Neural cell (in vitro differentiated cells): ENCODE results near the gene SSR3. TPM values are rescaled to one million over a fixed set of nuclear protein-coding genes. Genes with fewer than 3 reads are reported as not detected.
"Not testable (repeated sequence)": the region's sequence is repeated elsewhere in the genome, so short reads cannot be mapped to it uniquely, and the experiment has no call there.

Experiments
- H2AFZ ChIP-seq: fragments of 200-600, 300-800 bp; sonication (generic), shearing (Covaris generic); 2 replicates; pipeline ENCODE4 v1.6.0; 2014; ENCODE audit warnings: low read depth, mild to moderate bottlenecking, antibody characterized with exemption, low read length, moderate library complexity
- H3F3A ChIP-seq: fragments of 200-600 bp; shearing (Covaris generic); 2 replicates; pipeline ENCODE4 v1.6.1; 2016; ENCODE audit warnings: mild to moderate bottlenecking, moderate library complexity, mixed read lengths, antibody characterized with exemption, low read length; ENCODE audit not compliant: insufficient read depth, poor library complexity, severe bottlenecking
- H3K27ac ChIP-seq: fragments of 200-600, 300-800 bp; sonication (generic), shearing (Covaris generic); 2 replicates; pipeline ENCODE4 v1.5.1; 2014; ENCODE audit warnings: mild to moderate bottlenecking, low read length, moderate library complexity
- H3K27me3 ChIP-seq: fragments of 300-800, 200-600 bp; sonication (generic), shearing (Covaris generic); 2 replicates; pipeline ENCODE4 v1.6.0; 2014; ENCODE audit warnings: mild to moderate bottlenecking, low read depth, low read length, moderate library complexity; ENCODE audit not compliant: insufficient read depth
- H3K36me3 ChIP-seq: fragments of 300-800, 200-600 bp; sonication (generic), shearing (Covaris generic); 2 replicates; pipeline ENCODE4 v1.5.1; 2014; ENCODE audit warnings: mild to moderate bottlenecking, antibody characterized with exemption, low read length, moderate library complexity; ENCODE audit not compliant: insufficient read depth
- H3K4me2 ChIP-seq: fragments of 300-800, 200-600 bp; sonication (generic), shearing (Covaris generic); 2 replicates; pipeline ENCODE4 v1.6.0; 2014; ENCODE audit warnings: mild to moderate bottlenecking, low read length
- H3K4me3 ChIP-seq: fragments of 300-800, 200-600 bp; sonication (generic), shearing (Covaris generic); 2 replicates; pipeline ENCODE4 v1.5.1; 2014; ENCODE audit warnings: mild to moderate bottlenecking, low read length, moderate library complexity
- H3K79me2 ChIP-seq: fragments of 200-600 bp; shearing (Covaris generic); replicated peaks from 2 replicates; pipeline ENCODE4 v1.6.0; 2014; ENCODE audit warnings: mild to moderate bottlenecking, low read length, moderate library complexity; ENCODE audit not compliant: insufficient read depth
- H3K9ac ChIP-seq: fragments of 300-800, 200-600 bp; sonication (generic), shearing (Covaris generic); 2 replicates; pipeline ENCODE4 v1.6.1; 2016; ENCODE audit warnings: mild to moderate bottlenecking, low read length, mixed read lengths
- H3K9me2 ChIP-seq: fragments of 200-600 bp; shearing (Covaris generic); 2 replicates; pipeline ENCODE4 v1.6.1; 2016; ENCODE audit warnings: mild to moderate bottlenecking, low read length, mixed read lengths; ENCODE audit not compliant: insufficient read depth
- H3K9me3 ChIP-seq: fragments of 200-600, 300-800 bp; sonication (generic), shearing (Covaris generic); 2 replicates; pipeline ENCODE4 v1.6.1; 2016; ENCODE audit warnings: mild to moderate bottlenecking, mixed run types, low read length, moderate library complexity, mixed read lengths
- H4K20me1 ChIP-seq: fragments of 200-600 bp; shearing (Covaris generic); 2 replicates; pipeline ENCODE4 v1.6.1; 2016; ENCODE audit warnings: mild to moderate bottlenecking, mixed run types; ENCODE audit not compliant: insufficient read depth
- EP300 ChIP-seq: fragments of 450-650 bp; conservative IDR thresholded peaks from 2 replicates; pipeline ENCODE4 v1.6.1; 2014; ENCODE audit warnings: antibody characterized with exemption, mild to moderate bottlenecking, moderate library complexity; ENCODE audit not compliant: poor library complexity, severe bottlenecking
- EZH2 ChIP-seq: fragments of 200-600, 300-800 bp; shearing (Covaris generic), sonication (generic); IDR thresholded peaks from 2 replicates; pipeline ENCODE4 v1.6.1; 2014; ENCODE audit warnings: antibody characterized with exemption, low read length, borderline replicate concordance, mild to moderate bottlenecking; ENCODE audit not compliant: insufficient read depth, poor library complexity, severe bottlenecking
- MXI1 ChIP-seq: fragments of 450-650 bp; conservative IDR thresholded peaks from 2 replicates; pipeline ENCODE4 v1.6.1; 2014; ENCODE audit warnings: antibody characterized with exemption, mild to moderate bottlenecking; ENCODE audit not compliant: poor library complexity, severe bottlenecking
- POLR2AphosphoS5 ChIP-seq: IDR thresholded peaks from 2 replicates; pipeline ENCODE4 v1.6.1; 2012
- RAD21 ChIP-seq: fragments of 450-650 bp; conservative IDR thresholded peaks from 2 replicates; pipeline ENCODE4 v1.6.1; 2014; ENCODE audit warnings: antibody characterized with exemption, mild to moderate bottlenecking, moderate library complexity
- SMC3 ChIP-seq: fragments of 450-650 bp; conservative IDR thresholded peaks from 2 replicates; pipeline ENCODE4 v1.6.1; 2014; ENCODE audit warnings: antibody characterized with exemption, mild to moderate bottlenecking, moderate library complexity; ENCODE audit not compliant: poor library complexity
- TAF1 ChIP-seq: IDR thresholded peaks from 2 replicates; pipeline ENCODE4 v1.6.1; 2012; ENCODE audit warnings: low read depth
- polyA plus RNA-seq: library from polyadenylated mRNA; depleted of rRNA; stranded (reverse); fragments of >200 nt; gene quantifications from 2 replicates; pipeline ENCODE4 v1.2.3, GENCODE V29; 2014
- TF ChIP-seq, protein P1 (sequence below): IDR thresholded peaks from 2 replicates; pipeline ENCODE4 v1.6.1; 2012; ENCODE audit warnings: borderline replicate concordance
- TF ChIP-seq, protein P2 (sequence below): fragments of 450-650 bp; IDR thresholded peaks from 2 replicates; pipeline ENCODE4 v1.5.1; 2014; ENCODE audit warnings: antibody characterized with exemption, mild to moderate bottlenecking, moderate library complexity; ENCODE audit not compliant: poor library complexity, severe bottlenecking

The SSR3 gene
- polyA plus RNA-seq, 1 donor from 2014 or later = 85.6 TPM

DNA sequence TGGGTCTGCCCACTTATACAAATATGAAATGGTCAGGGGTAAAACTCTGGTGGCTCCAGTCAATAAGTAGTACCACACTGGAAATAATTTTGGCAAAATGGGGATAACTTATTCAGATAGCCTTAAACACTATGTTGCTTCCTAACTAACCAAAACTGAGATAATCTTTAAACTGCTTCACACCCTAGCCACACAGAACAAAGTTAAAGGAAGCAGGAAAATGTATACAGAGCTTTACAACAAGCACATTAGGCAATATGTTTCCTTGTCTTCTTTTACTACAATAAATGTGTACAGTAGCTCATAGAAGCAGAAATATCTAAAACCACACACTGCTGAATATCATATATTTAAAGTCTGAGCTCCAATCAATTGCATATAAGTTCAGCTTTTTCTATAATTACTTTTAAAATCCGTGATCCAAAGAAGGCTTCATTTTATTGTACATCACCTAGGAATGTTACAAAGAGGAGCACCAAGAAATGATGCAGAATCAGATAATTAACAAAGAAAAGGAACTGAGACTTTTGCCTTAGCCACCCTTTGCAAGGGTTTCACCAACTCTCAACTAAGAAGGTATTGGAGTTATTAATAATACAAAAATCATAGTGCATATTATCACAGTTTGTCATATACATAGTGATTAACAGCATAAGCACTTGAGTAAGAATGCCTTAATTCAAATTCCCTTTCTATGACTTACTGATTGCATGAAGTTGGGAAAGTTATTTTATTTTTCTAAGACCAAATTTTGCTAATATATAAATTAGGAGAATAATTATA lies 9.2 kb upstream of the SSR3 start:
- Histone ChIP-seq H3K79me2 (no peaks in the 10 kb centered on the region), H3K4me2 (no peak overlapping the region), H2AFZ (no peak overlapping the region), H3K9ac (no peak overlapping the region), H3K36me3 (no peaks in the 10 kb centered on the region), H3K9me3 (no peaks in the 10 kb centered on the region), H3K9me2 (no peaks in the 10 kb centered on the region), H3F3A (no peaks in the 10 kb centered on the region), H3K4me3 (no peak overlapping the region), H3K27ac (no peak overlapping the region), H4K20me1 (no peaks in the 10 kb centered on the region), H3K27me3 (no peaks in the 10 kb centered on the region)
- TF ChIP-seq, protein P1, sequence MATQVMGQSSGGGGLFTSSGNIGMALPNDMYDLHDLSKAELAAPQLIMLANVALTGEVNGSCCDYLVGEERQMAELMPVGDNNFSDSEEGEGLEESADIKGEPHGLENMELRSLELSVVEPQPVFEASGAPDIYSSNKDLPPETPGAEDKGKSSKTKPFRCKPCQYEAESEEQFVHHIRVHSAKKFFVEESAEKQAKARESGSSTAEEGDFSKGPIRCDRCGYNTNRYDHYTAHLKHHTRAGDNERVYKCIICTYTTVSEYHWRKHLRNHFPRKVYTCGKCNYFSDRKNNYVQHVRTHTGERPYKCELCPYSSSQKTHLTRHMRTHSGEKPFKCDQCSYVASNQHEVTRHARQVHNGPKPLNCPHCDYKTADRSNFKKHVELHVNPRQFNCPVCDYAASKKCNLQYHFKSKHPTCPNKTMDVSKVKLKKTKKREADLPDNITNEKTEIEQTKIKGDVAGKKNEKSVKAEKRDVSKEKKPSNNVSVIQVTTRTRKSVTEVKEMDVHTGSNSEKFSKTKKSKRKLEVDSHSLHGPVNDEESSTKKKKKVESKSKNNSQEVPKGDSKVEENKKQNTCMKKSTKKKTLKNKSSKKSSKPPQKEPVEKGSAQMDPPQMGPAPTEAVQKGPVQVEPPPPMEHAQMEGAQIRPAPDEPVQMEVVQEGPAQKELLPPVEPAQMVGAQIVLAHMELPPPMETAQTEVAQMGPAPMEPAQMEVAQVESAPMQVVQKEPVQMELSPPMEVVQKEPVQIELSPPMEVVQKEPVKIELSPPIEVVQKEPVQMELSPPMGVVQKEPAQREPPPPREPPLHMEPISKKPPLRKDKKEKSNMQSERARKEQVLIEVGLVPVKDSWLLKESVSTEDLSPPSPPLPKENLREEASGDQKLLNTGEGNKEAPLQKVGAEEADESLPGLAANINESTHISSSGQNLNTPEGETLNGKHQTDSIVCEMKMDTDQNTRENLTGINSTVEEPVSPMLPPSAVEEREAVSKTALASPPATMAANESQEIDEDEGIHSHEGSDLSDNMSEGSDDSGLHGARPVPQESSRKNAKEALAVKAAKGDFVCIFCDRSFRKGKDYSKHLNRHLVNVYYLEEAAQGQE = no peak
- TF ChIP-seq TAF1 = no peak
- no peak for TF ChIP-seq SMC3
- no peak for TF ChIP-seq RAD21
- TF ChIP-seq EP300 = no peak
- no peak for TF ChIP-seq EZH2
- TF ChIP-seq, protein P2, sequence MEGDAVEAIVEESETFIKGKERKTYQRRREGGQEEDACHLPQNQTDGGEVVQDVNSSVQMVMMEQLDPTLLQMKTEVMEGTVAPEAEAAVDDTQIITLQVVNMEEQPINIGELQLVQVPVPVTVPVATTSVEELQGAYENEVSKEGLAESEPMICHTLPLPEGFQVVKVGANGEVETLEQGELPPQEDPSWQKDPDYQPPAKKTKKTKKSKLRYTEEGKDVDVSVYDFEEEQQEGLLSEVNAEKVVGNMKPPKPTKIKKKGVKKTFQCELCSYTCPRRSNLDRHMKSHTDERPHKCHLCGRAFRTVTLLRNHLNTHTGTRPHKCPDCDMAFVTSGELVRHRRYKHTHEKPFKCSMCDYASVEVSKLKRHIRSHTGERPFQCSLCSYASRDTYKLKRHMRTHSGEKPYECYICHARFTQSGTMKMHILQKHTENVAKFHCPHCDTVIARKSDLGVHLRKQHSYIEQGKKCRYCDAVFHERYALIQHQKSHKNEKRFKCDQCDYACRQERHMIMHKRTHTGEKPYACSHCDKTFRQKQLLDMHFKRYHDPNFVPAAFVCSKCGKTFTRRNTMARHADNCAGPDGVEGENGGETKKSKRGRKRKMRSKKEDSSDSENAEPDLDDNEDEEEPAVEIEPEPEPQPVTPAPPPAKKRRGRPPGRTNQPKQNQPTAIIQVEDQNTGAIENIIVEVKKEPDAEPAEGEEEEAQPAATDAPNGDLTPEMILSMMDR = no peak
- no peak for TF ChIP-seq MXI1
- no peak for TF ChIP-seq POLR2AphosphoS5

DNA sequence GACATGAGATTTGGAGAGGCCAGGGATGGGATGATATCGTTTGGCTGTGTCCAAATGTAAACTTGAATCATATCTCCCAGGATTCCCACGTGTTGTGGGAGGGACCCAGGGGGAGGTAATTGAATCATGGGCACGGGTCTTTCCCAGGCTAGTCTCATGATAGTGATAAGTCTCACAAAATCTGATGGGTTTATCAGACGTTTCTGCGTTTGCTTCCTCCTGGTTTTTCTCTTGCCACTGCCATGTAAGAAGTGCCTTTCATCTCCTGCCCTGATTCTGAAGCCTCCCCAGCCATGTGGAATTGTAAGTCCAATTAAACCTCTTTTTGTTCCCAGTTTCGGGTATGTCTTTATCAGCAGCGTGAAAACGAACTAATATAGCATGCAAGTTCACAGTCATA lies 7.6 kb upstream of the SSR3 start:
- not testable (repeated sequence) for H3K27ac ChIP-seq, H3K9ac ChIP-seq, H2AFZ ChIP-seq, H3K9me3 ChIP-seq, H3K36me3 ChIP-seq, H3K27me3 ChIP-seq, H3K4me2 ChIP-seq, H3F3A ChIP-seq, H3K4me3 ChIP-seq, H3K79me2 ChIP-seq, H3K9me2 ChIP-seq, H4K20me1 ChIP-seq

DNA sequence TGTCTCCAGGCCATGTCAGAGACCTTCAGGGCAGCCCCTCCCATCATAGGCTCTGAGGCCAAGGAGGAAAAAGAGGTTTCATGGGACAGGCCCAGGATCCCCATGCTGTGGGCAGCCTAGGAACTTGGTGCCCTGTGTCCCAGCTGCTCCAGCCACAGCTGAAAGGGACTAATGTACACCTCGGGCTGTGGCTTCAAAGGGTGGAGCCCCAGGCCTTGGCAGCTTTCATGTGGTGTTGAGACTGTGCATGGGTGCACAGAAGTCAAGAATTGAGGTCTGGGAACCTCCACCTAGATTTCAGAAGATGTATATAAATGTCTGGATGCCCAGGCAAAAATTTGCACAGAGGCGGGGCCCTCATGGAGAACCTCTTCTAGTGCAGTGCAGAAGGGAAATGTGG lies 6.6 kb upstream of the SSR3 start:
- no peak overlapping the region for H2AFZ ChIP-seq
- H3K9me2 ChIP-seq = no peaks in the 10 kb centered on the region
- no peaks in the 10 kb centered on the region for H3K79me2 ChIP-seq
- no peaks in the 10 kb centered on the region for H3K27me3 ChIP-seq
- no peaks in the 10 kb centered on the region for H3F3A ChIP-seq
- H3K27ac ChIP-seq = no peak overlapping the region
- no peaks in the 10 kb centered on the region for H4K20me1 ChIP-seq
- H3K9me3 ChIP-seq = no peaks in the 10 kb centered on the region
- no peak for TF ChIP-seq TAF1
- no peak for TF ChIP-seq EP300
- TF ChIP-seq SMC3 = no peak
- TF ChIP-seq, protein P2 = no peak
- TF ChIP-seq RAD21 = no peak
- TF ChIP-seq POLR2AphosphoS5 = no peak
- no peak for TF ChIP-seq MXI1
- TF ChIP-seq, protein P1 = no peak
- no peak for TF ChIP-seq EZH2
- no peak overlapping the region for H3K9ac ChIP-seq
- no peak overlapping the region for H3K4me2 ChIP-seq
- H3K36me3 ChIP-seq = no peaks in the 10 kb centered on the region
- H3K4me3 ChIP-seq = no peak overlapping the region
